Measurements from ENCODE around the gene FANCI. TPM values are rescaled to one million over a fixed set of nuclear protein-coding genes. Genes with fewer than 3 reads are reported as not detected.
A peak's percentile ranks its signal among the peaks of the same experiment; 100 is the strongest.

Gene FANCI
- total RNA-seq, 1 experiment from 2014 or later = 112 TPM

- H3K79me2 ChIP-seq (ENCODE audit: insufficient read depth, low read length) = no peaks in the 10 kb centered on the region
- intact Hi-C loops (cut with micrococcal nuclease) = loop anchor here (10.0 kb wide), 1 partner anchor 238 kb away; no protein-coding TSS in a partner anchor
- ChIA-PET RAD21 (ENCODE audit: low non-redundant PET in 1 of 2, low total read pairs in 2 of 2, uncharacterized antibody in 2 of 2, unreplicated experiment in 2 of 2) (no interaction called here), CTCF (no interaction called here), POLR2A (no interaction called here)
- H3K4me2 ChIP-seq (ENCODE audit: low read length) = no peak overlapping the region
- no peak overlapping the region for H3K4me3 ChIP-seq (replicated peaks in 1 of 2; ENCODE audit: low read depth in 1 of 2, low read length in 2 of 2)
- no peak overlapping the region for H2AFZ ChIP-seq (ENCODE audit: low read depth, low read length, poor library complexity, severe bottlenecking)
- no peaks in the 10 kb centered on the region for H3K9me2 ChIP-seq (ENCODE audit: insufficient read depth)
- H3K27ac ChIP-seq (ENCODE audit: low read depth, low read length) = no peak overlapping the region
- H3K9ac ChIP-seq (ENCODE audit: low read length) = no peak overlapping the region
- no peaks in the 10 kb centered on the region; the same call in 1 of the 2 replicates for H4K20me1 ChIP-seq (ENCODE audit: insufficient read depth)
- H3K36me3 ChIP-seq (ENCODE audit: control insufficient read depth in 1 of 2, insufficient read depth in 2 of 2, low read length in 2 of 2) = peaks cover 41 to 45% of the 10 kb centered on the region in 2 experiments
- H3K4me1 ChIP-seq (ENCODE audit: control insufficient read depth in 1 of 2, insufficient read depth in 2 of 2, low read length in 2 of 2) = no peaks in the 10 kb centered on the region
- BruUV-seq (replicated peaks) = no TSS peak
- ATAC-seq (no peak), DNase-seq (ENCODE audit: low read depth, low spot score) (no peak)
- no peaks in the 10 kb centered on the region for H3K9me3 ChIP-seq (ENCODE audit: control insufficient read depth in 1 of 2, insufficient read depth in 1 of 2, low read depth in 1 of 2, low read length in 2 of 2)
- TF ChIP-seq CEBPB (IDR thresholded peaks at IDR 0.05; ENCODE audit: low read depth) (no peak), CTCF (IDR thresholded peaks at IDR 0.05 in 2 of 3, conservative IDR thresholded peaks at IDR 0.05 in 1 of 3; ENCODE audit: borderline replicate concordance in 1 of 3, insufficient read depth in 1 of 3, low read depth in 2 of 3, low read length in 2 of 3) (0 out of 6 replicates have a peak, but pooled peaks of 1 of the 3 experiments have one; percentile 15)
- H3K27me3 ChIP-seq (ENCODE audit: insufficient read depth, low read length) = no peaks in the 10 kb centered on the region
Measured at GRCh38 chr15:89293012-89293411, 49.2 kb downstream of the FANCI start.

GRCh38 chr15:89299896-89300295 is 56.1 kb downstream of the FANCI start:
- no peak overlapping the region for H3K4me3 ChIP-seq (replicated peaks in 1 of 2; ENCODE audit: low read depth in 1 of 2, low read length in 2 of 2)
- H2AFZ ChIP-seq (ENCODE audit: low read depth, low read length, poor library complexity, severe bottlenecking) = no peak overlapping the region
- DNase-seq (ENCODE audit: low read depth, low spot score) (peak; percentile 16), ATAC-seq (peak; percentile 58; the same call in 1 of the 2 replicates)
- H3K27me3 ChIP-seq (ENCODE audit: insufficient read depth, low read length) = no peaks in the 10 kb centered on the region
- intact Hi-C loops (cut with micrococcal nuclease) = loop anchor here (1.0 to 10.0 kb wide), 2 partner anchors 93 to 245 kb away; no protein-coding TSS in a partner anchor
- no peak overlapping the region for H3K9ac ChIP-seq (ENCODE audit: low read length)
- no peaks in the 10 kb centered on the region for H3K9me3 ChIP-seq (ENCODE audit: control insufficient read depth in 1 of 2, insufficient read depth in 1 of 2, low read depth in 1 of 2, low read length in 2 of 2)
- ChIA-PET POLR2A (interaction anchor here (0.8 kb wide), 1 partner anchor 421 kb away, joined by 3 read pairs; no protein-coding TSS in a partner anchor), RAD21 (ENCODE audit: low non-redundant PET in 1 of 2, low total read pairs in 2 of 2, uncharacterized antibody in 2 of 2, unreplicated experiment in 2 of 2) (interaction anchor here (0.6 to 0.8 kb wide), 2 partner anchors 93 kb away, joined by 3 to 4 read pairs; no protein-coding TSS in a partner anchor), CTCF (interaction anchor here (0.6 to 4.2 kb wide), 5 partner anchors 94 to 421 kb away, joined by 4 to 60 read pairs (median 8); no protein-coding TSS in a partner anchor)
- no peak overlapping the region for H3K27ac ChIP-seq (ENCODE audit: low read depth, low read length)
- H3K79me2 ChIP-seq (ENCODE audit: insufficient read depth, low read length) = no peaks in the 10 kb centered on the region
- TF ChIP-seq YY1 (IDR thresholded peaks at IDR 0.05; ENCODE audit: extremely low read depth, insufficient replicate concordance, low read depth, low read length) = no peak
- no peak for TF ChIP-seq CEBPB (IDR thresholded peaks at IDR 0.05; ENCODE audit: low read depth)
- peak in 2 of 3 experiments; percentile 24 to 43; a peak in 2 of 6 replicates for TF ChIP-seq CTCF (IDR thresholded peaks at IDR 0.05 in 2 of 3, conservative IDR thresholded peaks at IDR 0.05 in 1 of 3; ENCODE audit: borderline replicate concordance in 1 of 3, insufficient read depth in 1 of 3, low read depth in 2 of 3, low read length in 2 of 3)
- no peak for TF ChIP-seq SP1 (IDR thresholded peaks at IDR 0.05; ENCODE audit: low read depth)
- TF ChIP-seq RAD21 (IDR thresholded peaks at IDR 0.05; ENCODE audit: low read depth) = peak; percentile 59
- TF ChIP-seq TCF7L2 (IDR thresholded peaks at IDR 0.05; ENCODE audit: borderline replicate concordance, extremely low read depth, insufficient read depth, insufficient read length) = no peak
- BruUV-seq (replicated peaks) = no TSS peak
- H3K36me3 ChIP-seq (ENCODE audit: control insufficient read depth in 1 of 2, insufficient read depth in 2 of 2, low read length in 2 of 2) = peaks cover 21 to 35% of the 10 kb centered on the region in 2 experiments; a peak in 3 of 4 replicates
- no peaks in the 10 kb centered on the region for H4K20me1 ChIP-seq (ENCODE audit: insufficient read depth)
- no peaks in the 10 kb centered on the region for H3K4me1 ChIP-seq (ENCODE audit: control insufficient read depth in 1 of 2, insufficient read depth in 2 of 2, low read length in 2 of 2)
- no peaks in the 10 kb centered on the region for H3K9me2 ChIP-seq (ENCODE audit: insufficient read depth)
- H3K4me2 ChIP-seq (ENCODE audit: low read length) = no peak overlapping the region
